ENCODE results near the gene DIP2A.
"Not testable (repeated sequence)": the region's sequence is repeated elsewhere in the genome, so short reads cannot be mapped to it uniquely, and the experiment has no call there.

The DIP2A gene

GRCh38 chr21:46441961-46442498 is 16.7 kb upstream of the DIP2A start:
- no peaks in the 10 kb centered on the region for H3K27me3 ChIP-seq (ENCODE audit: insufficient read depth, low read length)
- peaks cover 85% of the 10 kb centered on the region for H3K36me3 ChIP-seq (ENCODE audit: insufficient read depth, low read length)

GRCh38 chr21:46442938-46443337 is 15.8 kb upstream of the DIP2A start:
- no peak overlapping the region for H2AFZ ChIP-seq (ENCODE audit: low read depth, low read length)
- H3K9me3 ChIP-seq (ENCODE audit: low read length): peaks cover 3% of the 10 kb centered on the region
- no peak overlapping the region for H3K4me3 ChIP-seq (ENCODE audit: low read length)
- H3K4me1 ChIP-seq (ENCODE audit: insufficient read depth, low read length): no peaks in the 10 kb centered on the region
- H3K36me3 ChIP-seq (ENCODE audit: insufficient read depth, low read length): peaks cover 77% of the 10 kb centered on the region
- no peaks in the 10 kb centered on the region for H3K27me3 ChIP-seq (ENCODE audit: insufficient read depth, low read length)

More at GRCh38 chr21:46441961-46442498, 16.7 kb upstream of the DIP2A start:
- H3K4me1 ChIP-seq (ENCODE audit: insufficient read depth, low read length): peaks cover 3% of the 10 kb centered on the region
- no peak overlapping the region for H2AFZ ChIP-seq (ENCODE audit: low read depth, low read length)
- H3K4me3 ChIP-seq (ENCODE audit: low read length): no peak overlapping the region
- H3K9me3 ChIP-seq (ENCODE audit: low read length): peaks cover under 1% of the 10 kb centered on the region

- peaks cover 72% of the 10 kb centered on the region for H3K36me3 ChIP-seq (ENCODE audit: insufficient read depth, low read length)
- H3K27me3 ChIP-seq (ENCODE audit: insufficient read depth, low read length): no peaks in the 10 kb centered on the region
- H3K4me1 ChIP-seq (ENCODE audit: insufficient read depth, low read length): no peaks in the 10 kb centered on the region
- peaks cover 5% of the 10 kb centered on the region for H3K9me3 ChIP-seq (ENCODE audit: low read length)
- no peak overlapping the region for H3K4me3 ChIP-seq (ENCODE audit: low read length)
- H2AFZ ChIP-seq (ENCODE audit: low read depth, low read length): no peak overlapping the region
Observed at GRCh38 chr21:46443910-46444309, 14.8 kb upstream of the DIP2A start.

- Histone ChIP-seq H3K4me3 (ENCODE audit: low read length) (no peak overlapping the region), H3K4me1 (ENCODE audit: insufficient read depth, low read length) (no peaks in the 10 kb centered on the region), H2AFZ (ENCODE audit: low read depth, low read length) (no peak overlapping the region), H3K36me3 (ENCODE audit: insufficient read depth, low read length) (peaks cover 32% of the 10 kb centered on the region), H3K27me3 (ENCODE audit: insufficient read depth, low read length) (no peaks in the 10 kb centered on the region), H3K9me3 (ENCODE audit: low read length) (peaks cover 9% of the 10 kb centered on the region)
Observed at GRCh38 chr21:46448108-46448507, 10.6 kb upstream of the DIP2A start.

GRCh38 chr21:46448855-46449254 is 9.8 kb upstream of the DIP2A start:
- H3K4me1 ChIP-seq (ENCODE audit: insufficient read depth, low read length); H3K9me3 ChIP-seq (ENCODE audit: low read length); H2AFZ ChIP-seq (ENCODE audit: low read depth, low read length); H3K4me3 ChIP-seq (ENCODE audit: low read length); H3K27me3 ChIP-seq (ENCODE audit: insufficient read depth, low read length): not testable (repeated sequence)
- H3K36me3 ChIP-seq (ENCODE audit: insufficient read depth, low read length): peaks cover 25% of the 10 kb centered on the region

- no peak overlapping the region for H3K4me3 ChIP-seq (ENCODE audit: low read length)
- peaks cover 7% of the 10 kb centered on the region for H3K9me3 ChIP-seq (ENCODE audit: low read length)
Observed at GRCh38 chr21:46452710-46453109, 6.0 kb upstream of the DIP2A start.

GRCh38 chr21:46454142-46454541 is 4.5 kb upstream of the DIP2A start:
- Histone ChIP-seq H3K4me3 (ENCODE audit: low read length) (no peak overlapping the region), H3K36me3 (ENCODE audit: insufficient read depth, low read length) (peaks cover 6% of the 10 kb centered on the region), H2AFZ (ENCODE audit: low read depth, low read length) (no peak overlapping the region), H3K4me1 (ENCODE audit: insufficient read depth, low read length) (peaks cover 21% of the 10 kb centered on the region), H3K9me3 (ENCODE audit: low read length) (peaks cover 4% of the 10 kb centered on the region), H3K27me3 (ENCODE audit: insufficient read depth, low read length) (no peaks in the 10 kb centered on the region)

More at GRCh38 chr21:46452710-46453109, 6.0 kb upstream of the DIP2A start:
- Histone ChIP-seq H3K4me1 (ENCODE audit: insufficient read depth, low read length) (peaks cover 19% of the 10 kb centered on the region), H3K27me3 (ENCODE audit: insufficient read depth, low read length) (no peaks in the 10 kb centered on the region), H3K36me3 (ENCODE audit: insufficient read depth, low read length) (peaks cover 6% of the 10 kb centered on the region), H2AFZ (ENCODE audit: low read depth, low read length) (no peak overlapping the region)

- Histone ChIP-seq H3K36me3 (ENCODE audit: insufficient read depth, low read length) (peaks cover 6% of the 10 kb centered on the region), H3K9me3 (ENCODE audit: low read length) (peaks cover 4% of the 10 kb centered on the region), H3K27me3 (ENCODE audit: insufficient read depth, low read length) (no peaks in the 10 kb centered on the region), H3K4me1 (ENCODE audit: insufficient read depth, low read length) (peaks cover 25% of the 10 kb centered on the region), H3K4me3 (ENCODE audit: low read length) (no peak overlapping the region), H2AFZ (ENCODE audit: low read depth, low read length) (no peak overlapping the region)
Observed at GRCh38 chr21:46454634-46455390, 3.9 kb upstream of the DIP2A start.

- peaks cover 6% of the 10 kb centered on the region for H3K36me3 ChIP-seq (ENCODE audit: insufficient read depth, low read length)
- H3K4me1 ChIP-seq (ENCODE audit: insufficient read depth, low read length): peaks cover 29% of the 10 kb centered on the region
- H3K4me3 ChIP-seq (ENCODE audit: low read length): no peak overlapping the region
- peaks cover 2% of the 10 kb centered on the region for H3K9me3 ChIP-seq (ENCODE audit: low read length)
- no peaks in the 10 kb centered on the region for H3K27me3 ChIP-seq (ENCODE audit: insufficient read depth, low read length)
- no peak overlapping the region for H2AFZ ChIP-seq (ENCODE audit: low read depth, low read length)
Observed at GRCh38 chr21:46455575-46456385, 2.9 kb upstream of the DIP2A start.

GRCh38 chr21:46456750-46457149 is 1.9 kb upstream of the DIP2A start:
- H3K27me3 ChIP-seq (ENCODE audit: insufficient read depth, low read length): no peaks in the 10 kb centered on the region
- H3K36me3 ChIP-seq (ENCODE audit: insufficient read depth, low read length): peaks cover 6% of the 10 kb centered on the region
- H3K4me1 ChIP-seq (ENCODE audit: insufficient read depth, low read length): peaks cover 29% of the 10 kb centered on the region
- no peaks in the 10 kb centered on the region for H3K9me3 ChIP-seq (ENCODE audit: low read length)
- no peak overlapping the region for H2AFZ ChIP-seq (ENCODE audit: low read depth, low read length)
- H3K4me3 ChIP-seq (ENCODE audit: low read length): no peak overlapping the region

GRCh38 chr21:46457801-46458314 is 833 bp upstream of the DIP2A start:
- H3K4me3 ChIP-seq (ENCODE audit: low read length): peak overlapping the region; percentile 94

GRCh38 chr21:46459024-46459355 is 299 bp downstream of the DIP2A start:
- Histone ChIP-seq H3K9me3 (ENCODE audit: low read length) (no peaks in the 10 kb centered on the region), H2AFZ (ENCODE audit: low read depth, low read length) (no peak overlapping the region), H3K4me1 (ENCODE audit: insufficient read depth, low read length) (peaks cover 29% of the 10 kb centered on the region), H3K27me3 (ENCODE audit: insufficient read depth, low read length) (no peaks in the 10 kb centered on the region), H3K4me3 (ENCODE audit: low read length) (peak overlapping the region; percentile 94), H3K36me3 (ENCODE audit: insufficient read depth, low read length) (peaks cover 14% of the 10 kb centered on the region)

More at GRCh38 chr21:46457801-46458314, 833 bp upstream of the DIP2A start:
- H3K9me3 ChIP-seq (ENCODE audit: low read length): no peaks in the 10 kb centered on the region
- H2AFZ ChIP-seq (ENCODE audit: low read depth, low read length): peak overlapping the region; percentile 89
- H3K27me3 ChIP-seq (ENCODE audit: insufficient read depth, low read length): no peaks in the 10 kb centered on the region
- peaks cover 8% of the 10 kb centered on the region for H3K36me3 ChIP-seq (ENCODE audit: insufficient read depth, low read length)
- peaks cover 29% of the 10 kb centered on the region for H3K4me1 ChIP-seq (ENCODE audit: insufficient read depth, low read length)

All from neuron (in vitro differentiated cells).